ENCODE data around the gene PTPN3. TPM values are rescaled to one million over a fixed set of nuclear protein-coding genes. Genes with fewer than 3 reads are reported as not detected.

Gene PTPN3
- total RNA-seq, 1 experiment from 2014 or later, result 20.8 TPM

DNA sequence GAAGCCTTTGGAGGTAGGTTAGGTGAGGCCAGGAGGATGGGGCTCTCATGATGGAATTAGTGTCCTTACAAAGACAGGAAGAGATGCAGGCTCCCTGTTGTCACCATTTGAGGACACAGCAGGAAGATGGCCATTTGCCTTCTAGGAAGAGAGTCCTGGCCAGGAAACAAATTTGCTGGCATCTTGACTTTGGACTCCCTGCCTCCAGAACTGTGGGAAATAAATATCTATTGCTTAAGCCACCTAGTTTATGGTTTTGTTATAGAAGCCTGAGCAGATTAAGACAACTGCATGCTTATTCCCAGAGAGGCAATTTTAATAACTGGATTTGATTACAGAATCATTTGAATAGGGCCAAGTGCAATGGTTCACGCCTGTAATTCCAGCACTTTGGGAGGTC lies 126.7 kb downstream of the PTPN3 start:
- ChIA-PET POLR2A (no interaction called here), RAD21 (ENCODE audit: low non-redundant PET in 1 of 2, low total read pairs in 2 of 2, uncharacterized antibody in 2 of 2, unreplicated experiment in 2 of 2) (no interaction called here), CTCF (no interaction called here)
- intact Hi-C loops (cut with micrococcal nuclease), result no loop called here
- H3K27ac ChIP-seq (ENCODE audit: low read depth, low read length), result no peak overlapping the region
- DNase-seq (ENCODE audit: low read depth, low spot score) (no peak), ATAC-seq (no peak)
- no peaks in the 10 kb centered on the region for H4K20me1 ChIP-seq (ENCODE audit: insufficient read depth)
- TF ChIP-seq SIN3A (IDR thresholded peaks at IDR 0.05; ENCODE audit: low read depth), result no peak
- TF ChIP-seq SP1 (IDR thresholded peaks at IDR 0.05; ENCODE audit: low read depth), result no peak
- TF ChIP-seq, protein P1, sequence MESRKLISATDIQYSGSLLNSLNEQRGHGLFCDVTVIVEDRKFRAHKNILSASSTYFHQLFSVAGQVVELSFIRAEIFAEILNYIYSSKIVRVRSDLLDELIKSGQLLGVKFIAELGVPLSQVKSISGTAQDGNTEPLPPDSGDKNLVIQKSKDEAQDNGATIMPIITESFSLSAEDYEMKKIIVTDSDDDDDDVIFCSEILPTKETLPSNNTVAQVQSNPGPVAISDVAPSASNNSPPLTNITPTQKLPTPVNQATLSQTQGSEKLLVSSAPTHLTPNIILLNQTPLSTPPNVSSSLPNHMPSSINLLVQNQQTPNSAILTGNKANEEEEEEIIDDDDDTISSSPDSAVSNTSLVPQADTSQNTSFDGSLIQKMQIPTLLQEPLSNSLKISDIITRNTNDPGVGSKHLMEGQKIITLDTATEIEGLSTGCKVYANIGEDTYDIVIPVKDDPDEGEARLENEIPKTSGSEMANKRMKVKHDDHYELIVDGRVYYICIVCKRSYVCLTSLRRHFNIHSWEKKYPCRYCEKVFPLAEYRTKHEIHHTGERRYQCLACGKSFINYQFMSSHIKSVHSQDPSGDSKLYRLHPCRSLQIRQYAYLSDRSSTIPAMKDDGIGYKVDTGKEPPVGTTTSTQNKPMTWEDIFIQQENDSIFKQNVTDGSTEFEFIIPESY (IDR thresholded peaks at IDR 0.05; ENCODE audit: extremely low read depth, insufficient replicate concordance, low read length), result no peak
- TF ChIP-seq ZNF274 (IDR thresholded peaks at IDR 0.05; ENCODE audit: low read depth, low read length), result no peak
- TF ChIP-seq, protein P2, sequence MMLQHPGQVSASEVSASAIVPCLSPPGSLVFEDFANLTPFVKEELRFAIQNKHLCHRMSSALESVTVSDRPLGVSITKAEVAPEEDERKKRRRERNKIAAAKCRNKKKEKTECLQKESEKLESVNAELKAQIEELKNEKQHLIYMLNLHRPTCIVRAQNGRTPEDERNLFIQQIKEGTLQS (IDR thresholded peaks at IDR 0.05), result no peak
- no peak for TF ChIP-seq SRF (IDR thresholded peaks at IDR 0.05; ENCODE audit: low read depth)
- no peak for TF ChIP-seq TCF7L2 (IDR thresholded peaks at IDR 0.05; ENCODE audit: borderline replicate concordance, extremely low read depth, insufficient read depth, insufficient read length)
- H3K4me2 ChIP-seq (ENCODE audit: low read length), result no peak overlapping the region
- H3K9me3 ChIP-seq (ENCODE audit: control insufficient read depth in 1 of 2, insufficient read depth in 1 of 2, low read depth in 1 of 2, low read length in 2 of 2), result no peaks in the 10 kb centered on the region
- H3K79me2 ChIP-seq (ENCODE audit: insufficient read depth, low read length), result no peaks in the 10 kb centered on the region
- no peaks in the 10 kb centered on the region for H3K9me2 ChIP-seq (ENCODE audit: insufficient read depth)
- no peaks in the 10 kb centered on the region for H3K36me3 ChIP-seq (ENCODE audit: control insufficient read depth in 1 of 2, insufficient read depth in 2 of 2, low read length in 2 of 2)
- H3K27me3 ChIP-seq (ENCODE audit: insufficient read depth, low read length), result no peaks in the 10 kb centered on the region
- BruUV-seq (replicated peaks), result no TSS peak
- H3K4me3 ChIP-seq (replicated peaks in 1 of 2; ENCODE audit: low read depth in 1 of 2, low read length in 2 of 2), result no peak overlapping the region
- H3K4me1 ChIP-seq (ENCODE audit: control insufficient read depth in 1 of 2, insufficient read depth in 2 of 2, low read length in 2 of 2), result no peaks in the 10 kb centered on the region
- H2AFZ ChIP-seq (ENCODE audit: low read depth, low read length, poor library complexity, severe bottlenecking), result no peak overlapping the region
- H3K9ac ChIP-seq (ENCODE audit: low read length), result no peak overlapping the region

DNA sequence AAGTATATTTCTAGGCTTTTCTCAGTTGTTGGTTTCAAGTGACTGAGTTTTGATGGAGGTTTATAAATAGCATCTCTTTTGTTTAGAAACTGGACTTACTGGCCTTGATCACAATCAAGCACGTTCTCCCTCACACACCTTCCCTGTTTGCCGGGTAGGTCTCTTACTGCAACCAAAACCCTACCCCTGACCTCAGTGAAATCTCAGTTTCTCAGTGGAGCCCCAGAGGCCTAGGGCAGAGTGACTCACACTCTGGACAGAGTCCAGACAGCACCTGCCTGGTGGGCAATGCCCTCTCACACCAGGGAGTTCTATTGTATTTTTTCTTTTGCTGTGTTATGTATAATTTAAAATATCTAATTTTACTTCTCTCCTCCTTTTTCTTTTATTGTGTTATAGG lies 128.8 kb downstream of the PTPN3 start:
- Histone ChIP-seq H3K36me3 (ENCODE audit: control insufficient read depth in 1 of 2, insufficient read depth in 2 of 2, low read length in 2 of 2) (no peaks in the 10 kb centered on the region), H3K9ac (ENCODE audit: low read length) (no peak overlapping the region), H2AFZ (ENCODE audit: low read depth, low read length, poor library complexity, severe bottlenecking) (no peak overlapping the region), H3K27me3 (ENCODE audit: insufficient read depth, low read length) (no peaks in the 10 kb centered on the region), H3K79me2 (ENCODE audit: insufficient read depth, low read length) (no peaks in the 10 kb centered on the region), H3K4me1 (ENCODE audit: control insufficient read depth in 1 of 2, insufficient read depth in 2 of 2, low read length in 2 of 2) (no peaks in the 10 kb centered on the region), H3K4me3 (replicated peaks in 1 of 2; ENCODE audit: low read depth in 1 of 2, low read length in 2 of 2) (no peak overlapping the region), H3K4me2 (ENCODE audit: low read length) (no peak overlapping the region), H3K27ac (ENCODE audit: low read depth, low read length) (no peak overlapping the region), H3K9me2 (ENCODE audit: insufficient read depth) (no peaks in the 10 kb centered on the region), H4K20me1 (ENCODE audit: insufficient read depth) (no peaks in the 10 kb centered on the region), H3K9me3 (ENCODE audit: control insufficient read depth in 1 of 2, insufficient read depth in 1 of 2, low read depth in 1 of 2, low read length in 2 of 2) (no peaks in the 10 kb centered on the region)
- intact Hi-C loops (cut with micrococcal nuclease), result no loop called here
- BruUV-seq (replicated peaks), result no TSS peak
- ATAC-seq, result no peak
- DNase-seq (ENCODE audit: low read depth, low spot score), result no peak
- TF ChIP-seq SP1 (IDR thresholded peaks at IDR 0.05; ENCODE audit: low read depth) (no peak), TCF7L2 (IDR thresholded peaks at IDR 0.05; ENCODE audit: borderline replicate concordance, extremely low read depth, insufficient read depth, insufficient read length) (no peak), SIN3A (IDR thresholded peaks at IDR 0.05; ENCODE audit: low read depth) (no peak), ZFX (IDR thresholded peaks at IDR 0.05) (no peak), POLR2AphosphoS5 (IDR thresholded peaks at IDR 0.05; ENCODE audit: low read depth, low read length) (no peak), YY1 (IDR thresholded peaks at IDR 0.05; ENCODE audit: extremely low read depth, insufficient replicate concordance, low read depth, low read length) (no peak), CBX3 (IDR thresholded peaks at IDR 0.05; ENCODE audit: low read depth) (no peak)
- TF ChIP-seq, protein P3, sequence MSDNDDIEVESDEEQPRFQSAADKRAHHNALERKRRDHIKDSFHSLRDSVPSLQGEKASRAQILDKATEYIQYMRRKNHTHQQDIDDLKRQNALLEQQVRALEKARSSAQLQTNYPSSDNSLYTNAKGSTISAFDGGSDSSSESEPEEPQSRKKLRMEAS (IDR thresholded peaks at IDR 0.05), result no peak
- TF ChIP-seq, protein P4, sequence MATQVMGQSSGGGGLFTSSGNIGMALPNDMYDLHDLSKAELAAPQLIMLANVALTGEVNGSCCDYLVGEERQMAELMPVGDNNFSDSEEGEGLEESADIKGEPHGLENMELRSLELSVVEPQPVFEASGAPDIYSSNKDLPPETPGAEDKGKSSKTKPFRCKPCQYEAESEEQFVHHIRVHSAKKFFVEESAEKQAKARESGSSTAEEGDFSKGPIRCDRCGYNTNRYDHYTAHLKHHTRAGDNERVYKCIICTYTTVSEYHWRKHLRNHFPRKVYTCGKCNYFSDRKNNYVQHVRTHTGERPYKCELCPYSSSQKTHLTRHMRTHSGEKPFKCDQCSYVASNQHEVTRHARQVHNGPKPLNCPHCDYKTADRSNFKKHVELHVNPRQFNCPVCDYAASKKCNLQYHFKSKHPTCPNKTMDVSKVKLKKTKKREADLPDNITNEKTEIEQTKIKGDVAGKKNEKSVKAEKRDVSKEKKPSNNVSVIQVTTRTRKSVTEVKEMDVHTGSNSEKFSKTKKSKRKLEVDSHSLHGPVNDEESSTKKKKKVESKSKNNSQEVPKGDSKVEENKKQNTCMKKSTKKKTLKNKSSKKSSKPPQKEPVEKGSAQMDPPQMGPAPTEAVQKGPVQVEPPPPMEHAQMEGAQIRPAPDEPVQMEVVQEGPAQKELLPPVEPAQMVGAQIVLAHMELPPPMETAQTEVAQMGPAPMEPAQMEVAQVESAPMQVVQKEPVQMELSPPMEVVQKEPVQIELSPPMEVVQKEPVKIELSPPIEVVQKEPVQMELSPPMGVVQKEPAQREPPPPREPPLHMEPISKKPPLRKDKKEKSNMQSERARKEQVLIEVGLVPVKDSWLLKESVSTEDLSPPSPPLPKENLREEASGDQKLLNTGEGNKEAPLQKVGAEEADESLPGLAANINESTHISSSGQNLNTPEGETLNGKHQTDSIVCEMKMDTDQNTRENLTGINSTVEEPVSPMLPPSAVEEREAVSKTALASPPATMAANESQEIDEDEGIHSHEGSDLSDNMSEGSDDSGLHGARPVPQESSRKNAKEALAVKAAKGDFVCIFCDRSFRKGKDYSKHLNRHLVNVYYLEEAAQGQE (IDR thresholded peaks at IDR 0.05; ENCODE audit: low read depth), result no peak
- CTCF ChIA-PET, result no interaction called here
- POLR2A ChIA-PET, result no interaction called here
- RAD21 ChIA-PET (ENCODE audit: low non-redundant PET in 1 of 2, low total read pairs in 2 of 2, uncharacterized antibody in 2 of 2, unreplicated experiment in 2 of 2), result no interaction called here

Measured in HCT116 (cell line).